PC-9 (cell line): ENCODE data around the gene SLC26A3. TPM values are rescaled to one million over a fixed set of nuclear protein-coding genes. Genes with fewer than 3 reads are reported as not detected.

Experiments
- BruUV-seq: library from RNA; stranded (reverse); fragments of 400-500 nt; replicated peaks from 2 replicates; lab custom pipeline; 2021; lab: Mats Ljungman, UMichigan
- CTCF ChIA-PET: fragments of 300-600 bp; sonication (Branson Sonifier 250); formaldehyde crosslinking; loops from one replicate; lab custom pipeline; 2022; ENCODE audit warnings: antibody characterized with exemption; lab: Charles Lee
- POLR2A ChIA-PET: fragments of 300-600 bp; sonication (Branson Sonifier 250); formaldehyde crosslinking; loops from one replicate; lab custom pipeline; 2022; ENCODE audit warnings: antibody characterized with exemption; ENCODE audit not compliant: unreplicated experiment; lab: Charles Lee
- DNase-seq, 2 experiments: peaks; one replicate each; pipeline versions ENCODE4 v3.0.0 to v3.0.0-alpha.2; 2015 to 2022; ENCODE audit warnings: mixed read lengths in 1 of 2
- H2AFZ ChIP-seq: fragments of 200-600 bp; sonication (generic); 2 replicates; pipeline ENCODE4 v1.8.1; 2017; ENCODE audit warnings: antibody characterized with exemption
- H3F3A ChIP-seq: fragments of 200-600 bp; sonication (generic); 2 replicates; pipeline ENCODE4 v1.8.1; 2017; ENCODE audit warnings: antibody characterized with exemption, mild to moderate bottlenecking, low read depth; ENCODE audit not compliant: insufficient read depth
- H3K27ac ChIP-seq: fragments of 200-600 bp; sonication (generic); 2 replicates; pipeline ENCODE4 v1.6.1; 2016; ENCODE audit warnings: mixed run types
- H3K27me3 ChIP-seq: fragments of 200-600 bp; sonication (generic); 2 replicates; pipeline ENCODE4 v1.6.1; 2016; ENCODE audit warnings: low read depth, mixed run types; ENCODE audit not compliant: insufficient read depth
- H3K36me3 ChIP-seq: fragments of 200-600 bp; sonication (generic); 2 replicates; pipeline ENCODE4 v1.6.1; 2016; ENCODE audit warnings: low read depth, mixed run types
- H3K4me1 ChIP-seq: fragments of 200-600 bp; sonication (generic); replicated peaks from 2 replicates; pipeline ENCODE4 v1.6.1; 2016; ENCODE audit warnings: mixed run types; ENCODE audit not compliant: insufficient read depth
- H3K4me2 ChIP-seq: fragments of 200-600 bp; sonication (generic); 2 replicates; pipeline ENCODE4 v1.6.1; 2017; ENCODE audit warnings: mixed run types
- H3K4me3 ChIP-seq: fragments of 200-600 bp; sonication (generic); 2 replicates; pipeline ENCODE4 v1.6.1; 2016; ENCODE audit warnings: mixed run types
- H3K79me2 ChIP-seq: fragments of 200-600 bp; sonication (generic); 2 replicates; pipeline ENCODE4 v1.6.1; 2017; ENCODE audit warnings: low read depth, mixed run types
- H3K9me2 ChIP-seq: fragments of 200-600 bp; sonication (generic); 2 replicates; pipeline ENCODE4 v1.8.1; 2017; ENCODE audit warnings: mild to moderate bottlenecking; ENCODE audit not compliant: insufficient read depth
- H3K9me3 ChIP-seq: fragments of 200-600 bp; sonication (generic); 2 replicates; pipeline ENCODE4 v1.8.1; 2016; ENCODE audit warnings: low read depth; ENCODE audit not compliant: insufficient read depth
- H4K20me1 ChIP-seq: fragments of 200-600 bp; sonication (generic); 2 replicates; pipeline ENCODE4 v1.8.1; 2017; ENCODE audit not compliant: insufficient read depth
- EZH2 ChIP-seq: fragments of 200-600 bp; sonication (generic); IDR thresholded peaks from 2 replicates; pipeline ENCODE4 v1.8.0; 2017; ENCODE audit warnings: antibody characterized with exemption, low read depth
- intact Hi-C: fragments of 100-400 bp; cut with micrococcal nuclease; formaldehyde crosslinking; loops from one replicate; pipeline ENCODE4 v1.10.0; 2022; ENCODE audit not compliant: unreplicated experiment
- total RNA-seq: library from RNA; stranded (reverse); gene quantifications from 2 replicates; pipeline ENCODE4 v1.2.3, GENCODE V29; 2021
- TF ChIP-seq, protein P1 (sequence below): fragments of 200-600 bp; sonication (generic); conservative IDR thresholded peaks from 2 replicates; pipeline ENCODE4 v1.6.1; 2017; ENCODE audit warnings: mixed run types, antibody characterized with exemption, mild to moderate bottlenecking, moderate library complexity

Gene SLC26A3
- total RNA-seq, 1 experiment from 2014 or later = not detected

DNA sequence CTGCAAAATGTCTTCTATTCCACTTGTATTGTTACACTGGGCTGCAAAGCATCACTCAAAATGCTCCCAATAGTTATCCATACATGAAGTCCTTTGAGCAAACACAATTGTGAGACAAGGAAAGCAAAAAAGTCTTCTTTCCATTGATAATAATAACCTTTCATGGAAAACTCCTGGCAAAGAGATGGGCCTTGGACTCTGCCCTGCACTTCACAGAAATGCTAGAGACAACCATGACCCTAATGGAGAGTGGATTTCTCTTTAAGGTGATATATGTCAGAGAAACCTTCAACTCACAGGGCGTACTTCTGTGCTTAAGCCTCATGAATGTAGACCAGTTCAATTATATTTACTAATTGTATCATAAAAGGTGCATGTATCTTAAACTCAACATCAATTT is 19.4 kb downstream of the SLC26A3 start:
- TF ChIP-seq EZH2 = no peak
- TF ChIP-seq, protein P1, sequence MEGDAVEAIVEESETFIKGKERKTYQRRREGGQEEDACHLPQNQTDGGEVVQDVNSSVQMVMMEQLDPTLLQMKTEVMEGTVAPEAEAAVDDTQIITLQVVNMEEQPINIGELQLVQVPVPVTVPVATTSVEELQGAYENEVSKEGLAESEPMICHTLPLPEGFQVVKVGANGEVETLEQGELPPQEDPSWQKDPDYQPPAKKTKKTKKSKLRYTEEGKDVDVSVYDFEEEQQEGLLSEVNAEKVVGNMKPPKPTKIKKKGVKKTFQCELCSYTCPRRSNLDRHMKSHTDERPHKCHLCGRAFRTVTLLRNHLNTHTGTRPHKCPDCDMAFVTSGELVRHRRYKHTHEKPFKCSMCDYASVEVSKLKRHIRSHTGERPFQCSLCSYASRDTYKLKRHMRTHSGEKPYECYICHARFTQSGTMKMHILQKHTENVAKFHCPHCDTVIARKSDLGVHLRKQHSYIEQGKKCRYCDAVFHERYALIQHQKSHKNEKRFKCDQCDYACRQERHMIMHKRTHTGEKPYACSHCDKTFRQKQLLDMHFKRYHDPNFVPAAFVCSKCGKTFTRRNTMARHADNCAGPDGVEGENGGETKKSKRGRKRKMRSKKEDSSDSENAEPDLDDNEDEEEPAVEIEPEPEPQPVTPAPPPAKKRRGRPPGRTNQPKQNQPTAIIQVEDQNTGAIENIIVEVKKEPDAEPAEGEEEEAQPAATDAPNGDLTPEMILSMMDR = no peak
- no peaks in the 10 kb centered on the region for H4K20me1 ChIP-seq
- no peak overlapping the region for H2AFZ ChIP-seq
- no peaks in the 10 kb centered on the region for H3K36me3 ChIP-seq
- ChIA-PET POLR2A (no interaction called here), CTCF (no interaction called here)
- H3K27me3 ChIP-seq = no peaks in the 10 kb centered on the region
- H3K9me2 ChIP-seq = 0 out of 2 replicates have a peak, but pooled peaks cover 4% of the 10 kb centered on the region
- H3K4me2 ChIP-seq = no peak overlapping the region
- intact Hi-C loops = no loop called here
- no peaks in the 10 kb centered on the region for H3K9me3 ChIP-seq
- H3K4me3 ChIP-seq = no peak overlapping the region
- no peak for DNase-seq
- BruUV-seq = no TSS peak
- no peaks in the 10 kb centered on the region for H3F3A ChIP-seq
- H3K79me2 ChIP-seq = no peaks in the 10 kb centered on the region
- no peak overlapping the region for H3K27ac ChIP-seq
- H3K4me1 ChIP-seq = no peaks in the 10 kb centered on the region

DNA sequence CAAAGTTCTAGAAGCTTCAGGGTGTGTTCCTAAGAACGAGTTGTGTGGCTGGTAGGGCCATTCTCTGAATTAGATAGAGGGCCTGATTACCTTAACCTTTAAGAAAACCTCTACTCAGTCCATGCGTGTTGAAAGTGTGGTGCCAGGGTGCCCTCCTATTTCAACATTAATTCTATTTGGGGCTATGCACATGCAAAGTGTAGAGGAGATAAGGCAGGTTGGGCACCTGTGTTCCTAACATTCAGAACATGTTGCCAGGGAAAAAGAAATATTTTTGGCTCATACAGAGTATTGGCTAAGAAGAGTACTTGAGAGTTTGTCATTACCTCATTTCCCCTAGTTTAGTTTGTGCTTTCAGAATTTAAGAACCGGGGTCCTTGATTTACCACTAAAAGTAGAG is 20.6 kb downstream of the SLC26A3 start:
- ChIA-PET POLR2A (no interaction called here), CTCF (no interaction called here)
- no peaks in the 10 kb centered on the region for H4K20me1 ChIP-seq
- no peak overlapping the region for H2AFZ ChIP-seq
- TF ChIP-seq EZH2 = no peak
- TF ChIP-seq, protein P1 = no peak
- H3K4me2 ChIP-seq = no peak overlapping the region
- no peaks in the 10 kb centered on the region for H3K9me2 ChIP-seq
- no peaks in the 10 kb centered on the region for H3K9me3 ChIP-seq
- H3K27me3 ChIP-seq = no peaks in the 10 kb centered on the region
- no peak overlapping the region for H3K4me3 ChIP-seq
- no peak for DNase-seq
- no peaks in the 10 kb centered on the region for H3K79me2 ChIP-seq
- H3K27ac ChIP-seq = no peak overlapping the region
- no peaks in the 10 kb centered on the region for H3K36me3 ChIP-seq
- no peaks in the 10 kb centered on the region for H3F3A ChIP-seq
- no TSS peak for BruUV-seq
- H3K4me1 ChIP-seq = no peaks in the 10 kb centered on the region
- intact Hi-C loops = no loop called here

DNA sequence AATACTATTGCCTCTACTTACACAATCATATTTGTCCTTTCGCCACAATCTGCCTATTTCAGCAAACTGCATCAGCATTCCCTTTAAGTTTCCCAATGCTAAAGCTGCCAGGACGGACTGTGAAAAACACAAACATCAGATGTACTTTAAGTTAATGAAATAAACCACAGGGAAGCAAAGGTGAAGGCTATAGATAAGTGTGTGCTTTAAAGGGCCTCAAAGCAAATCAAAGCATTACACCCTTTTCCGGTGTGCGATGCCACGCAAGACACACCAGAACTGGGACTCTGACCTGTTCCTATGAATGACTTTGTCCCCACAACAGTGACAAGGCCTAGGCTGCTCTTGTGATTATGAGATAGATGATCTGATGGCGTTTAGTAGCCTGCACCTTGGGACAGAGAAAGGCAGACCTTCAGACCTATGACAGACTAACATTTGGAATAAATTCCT is 23.4 kb downstream of the SLC26A3 start:
- Histone ChIP-seq H3K36me3 (no peaks in the 10 kb centered on the region), H3K9me2 (no peaks in the 10 kb centered on the region), H4K20me1 (no peaks in the 10 kb centered on the region), H3K79me2 (no peaks in the 10 kb centered on the region), H3K27ac (no peak overlapping the region), H3K27me3 (no peaks in the 10 kb centered on the region), H3K9me3 (no peaks in the 10 kb centered on the region), H3K4me2 (no peak overlapping the region), H3K4me1 (no peaks in the 10 kb centered on the region), H2AFZ (no peak overlapping the region), H3F3A (no peaks in the 10 kb centered on the region), H3K4me3 (no peak overlapping the region)
- no peak for TF ChIP-seq EZH2
- TF ChIP-seq, protein P1 = no peak
- no peak for DNase-seq
- BruUV-seq = no TSS peak
- intact Hi-C loops = no loop called here
- ChIA-PET CTCF (no interaction called here), POLR2A (interaction anchor here (0.7 kb wide), 1 partner anchor 89 kb away, joined by 3 read pairs; no protein-coding TSS in a partner anchor)
